Measurements from ENCODE around the gene ITGA5.

ITGA5 gene

DNA sequence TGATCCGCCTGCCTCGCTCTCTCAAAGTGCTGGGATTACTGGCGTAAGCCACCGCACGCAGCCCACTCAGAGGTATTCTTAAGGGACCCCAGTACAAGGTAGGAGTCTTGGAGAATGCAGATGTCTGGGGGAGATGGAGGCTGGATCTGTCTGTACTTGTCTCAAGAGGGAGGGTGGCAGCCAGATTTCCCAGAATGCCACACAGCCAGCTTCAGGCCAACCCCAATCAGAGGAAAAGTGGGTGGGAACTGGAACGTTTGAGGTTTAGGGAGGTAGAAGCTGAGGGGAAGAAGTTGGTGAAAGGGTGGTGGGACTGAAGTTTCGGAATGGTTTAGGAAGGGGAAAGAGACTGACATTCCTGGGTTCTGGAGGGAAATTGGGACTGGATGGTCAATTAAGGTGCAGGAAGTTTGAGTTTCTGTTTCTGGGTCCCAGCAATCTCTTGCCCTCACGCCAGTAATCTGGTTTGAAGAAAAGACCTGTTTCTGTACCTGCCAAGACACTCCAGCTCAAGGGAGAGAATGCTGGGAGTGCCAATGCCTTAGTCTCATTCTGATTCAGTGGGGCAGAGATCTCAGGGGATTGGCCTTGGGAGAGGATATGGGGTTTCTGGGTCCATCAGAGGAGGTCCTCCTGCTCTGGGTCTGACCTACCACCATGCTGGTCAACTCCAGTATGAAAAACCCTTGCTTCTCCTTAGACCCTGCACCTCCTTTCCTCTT is 26.4 kb downstream of the ITGA5 start:
- no peak for TF ChIP-seq LEF1 (IDR thresholded peaks at IDR 0.05; ENCODE audit: borderline replicate concordance)
- no peak for TF ChIP-seq HDGF (IDR thresholded peaks at IDR 0.05; ENCODE audit: borderline replicate concordance)
- no peak for TF ChIP-seq SUZ12 (IDR thresholded peaks at IDR 0.05)
- TF ChIP-seq L3MBTL2 (conservative IDR thresholded peaks at IDR 0.05) = no peak
- no peak for TF ChIP-seq ELF4 (IDR thresholded peaks at IDR 0.05)
- TF ChIP-seq FOXA1 (IDR thresholded peaks at IDR 0.05) = no peak
- TF ChIP-seq TARDBP (IDR thresholded peaks at IDR 0.05) = no peak
- no peak for TF ChIP-seq FOXK2 (IDR thresholded peaks at IDR 0.05)
- no peak for TF ChIP-seq FOXM1 (IDR thresholded peaks at IDR 0.05; ENCODE audit: borderline replicate concordance)
- no peak for TF ChIP-seq SP1 (IDR thresholded peaks at IDR 0.05)
- no peak for TF ChIP-seq NFRKB (IDR thresholded peaks at IDR 0.05)
- no peak for TF ChIP-seq ARNT (IDR thresholded peaks at IDR 0.05)
- TF ChIP-seq CTBP1 (IDR thresholded peaks at IDR 0.05; ENCODE audit: borderline replicate concordance) = no peak
- no peak for TF ChIP-seq BHLHE40 (IDR thresholded peaks at IDR 0.05; ENCODE audit: borderline replicate concordance)
- no peak for DNase-seq (ENCODE audit: extremely low spot score)
- POLR2A ChIA-PET = interaction anchor here (0.8 kb wide), 1 partner anchor 112 kb away, joined by 5 read pairs; the partner anchor contains the start of gene HNRNPA1
- CTCF ChIA-PET = interaction anchor here (1.1 to 3.1 kb wide), 7 partner anchors 11 to 55 kb away, joined by 3 to 14 read pairs (median 4); no protein-coding TSS in a partner anchor

DNA sequence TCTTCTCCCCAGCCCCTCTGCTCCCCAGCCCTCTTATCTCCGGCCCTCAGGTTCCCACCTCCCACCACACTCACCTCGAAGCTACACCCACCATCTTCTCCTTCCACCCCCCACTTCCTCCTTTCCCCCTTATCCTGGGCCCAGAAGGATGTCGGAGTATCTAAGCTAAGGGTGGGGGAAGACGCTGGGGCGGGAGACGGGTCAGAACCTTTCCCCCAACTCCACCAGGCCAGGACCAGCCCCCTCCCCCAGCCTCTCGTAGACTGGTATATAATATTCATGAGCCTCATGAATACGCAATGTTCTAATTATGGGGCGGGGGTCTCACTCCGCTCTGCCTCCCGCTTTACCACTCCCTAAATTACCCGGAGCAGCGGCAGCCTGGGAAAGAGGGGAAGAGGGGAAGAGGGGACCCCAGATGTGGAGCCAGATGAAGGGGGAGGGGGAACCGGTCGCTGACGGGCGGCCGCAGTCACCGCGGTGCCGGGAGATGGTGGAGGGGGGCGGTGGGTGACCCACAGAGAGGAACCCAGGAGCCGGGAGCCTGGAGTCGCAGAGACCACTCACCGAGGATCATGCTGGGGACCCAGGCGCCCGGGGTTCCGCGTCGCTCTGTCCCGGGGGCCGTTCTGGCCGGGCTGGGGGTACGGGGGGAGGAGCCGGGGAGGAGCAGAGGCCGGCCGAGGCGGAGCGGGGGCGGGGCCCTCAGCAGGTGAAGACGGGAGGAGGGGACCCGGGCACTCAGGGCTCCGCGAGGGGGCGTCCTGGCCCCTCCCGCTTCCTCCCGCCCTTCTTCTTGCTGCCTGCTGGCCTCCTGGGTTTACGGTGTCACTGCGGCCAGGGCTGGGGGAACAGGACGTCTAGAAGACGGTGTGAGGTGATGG is 28.2 kb downstream of the ITGA5 start:
- peak; percentile 74 for DNase-seq (ENCODE audit: extremely low spot score)
- ChIA-PET CTCF (interaction anchor here (1.0 to 3.1 kb wide), 4 partner anchors 9 to 49 kb away, joined by 4 to 14 read pairs (median 10); no protein-coding TSS in a partner anchor), POLR2A (interaction anchor here (1.1 kb wide), 1 partner anchor 10 kb away, joined by 3 read pairs; no protein-coding TSS in a partner anchor)
- TF ChIP-seq CTBP1 (IDR thresholded peaks at IDR 0.05; ENCODE audit: borderline replicate concordance) = no peak
- TF ChIP-seq, protein P1, sequence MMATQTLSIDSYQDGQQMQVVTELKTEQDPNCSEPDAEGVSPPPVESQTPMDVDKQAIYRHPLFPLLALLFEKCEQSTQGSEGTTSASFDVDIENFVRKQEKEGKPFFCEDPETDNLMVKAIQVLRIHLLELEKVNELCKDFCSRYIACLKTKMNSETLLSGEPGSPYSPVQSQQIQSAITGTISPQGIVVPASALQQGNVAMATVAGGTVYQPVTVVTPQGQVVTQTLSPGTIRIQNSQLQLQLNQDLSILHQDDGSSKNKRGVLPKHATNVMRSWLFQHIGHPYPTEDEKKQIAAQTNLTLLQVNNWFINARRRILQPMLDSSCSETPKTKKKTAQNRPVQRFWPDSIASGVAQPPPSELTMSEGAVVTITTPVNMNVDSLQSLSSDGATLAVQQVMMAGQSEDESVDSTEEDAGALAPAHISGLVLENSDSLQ (IDR thresholded peaks at IDR 0.05) = peak; percentile 10; the same call in 1 of the 2 replicates

DNA sequence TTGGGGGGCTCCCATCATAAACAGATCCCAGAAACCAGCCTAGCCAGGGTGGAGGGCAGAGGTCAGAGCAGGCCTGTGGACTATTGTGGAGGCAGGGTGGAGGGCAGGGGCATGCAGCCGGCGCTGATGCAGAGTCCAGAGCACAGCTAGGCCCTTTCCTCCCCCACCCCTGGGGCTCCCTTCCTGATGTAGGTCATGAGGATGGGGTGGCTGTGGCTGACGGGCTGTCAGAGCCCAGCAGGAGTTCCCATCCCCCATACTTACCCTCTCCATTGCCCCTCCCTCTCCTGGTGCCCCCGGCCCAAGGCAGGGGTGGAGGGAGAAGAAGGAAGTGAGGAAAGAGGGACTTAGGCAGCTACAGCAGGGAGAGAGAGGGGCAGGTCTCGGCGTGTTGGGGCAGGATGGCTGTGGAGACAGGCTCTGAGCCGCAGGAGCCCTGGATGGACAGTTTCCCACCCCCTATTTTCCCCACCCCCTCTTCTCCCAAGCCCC is 28.8 kb downstream of the ITGA5 start:
- POLR2A ChIA-PET = interaction anchor here (1.1 kb wide), 1 partner anchor 10 kb away, joined by 3 read pairs; no protein-coding TSS in a partner anchor
- no peak for DNase-seq (ENCODE audit: extremely low spot score)
- TF ChIP-seq FOXM1 (IDR thresholded peaks at IDR 0.05; ENCODE audit: borderline replicate concordance) (no peak), TARDBP (IDR thresholded peaks at IDR 0.05) (no peak), LEF1 (IDR thresholded peaks at IDR 0.05; ENCODE audit: borderline replicate concordance) (no peak), FOXA1 (IDR thresholded peaks at IDR 0.05) (no peak), ZNF384 (IDR thresholded peaks at IDR 0.05) (no peak), NFRKB (IDR thresholded peaks at IDR 0.05) (no peak), ARNT (IDR thresholded peaks at IDR 0.05) (no peak), SP1 (IDR thresholded peaks at IDR 0.05) (no peak), ELF4 (IDR thresholded peaks at IDR 0.05) (no peak), BHLHE40 (IDR thresholded peaks at IDR 0.05; ENCODE audit: borderline replicate concordance) (no peak), SUZ12 (IDR thresholded peaks at IDR 0.05) (no peak), FOXK2 (IDR thresholded peaks at IDR 0.05) (no peak), CTBP1 (IDR thresholded peaks at IDR 0.05; ENCODE audit: borderline replicate concordance) (no peak)
- TF ChIP-seq, protein P1 (IDR thresholded peaks at IDR 0.05) = no peak
- CTCF ChIA-PET = interaction anchor here (1.0 to 3.1 kb wide), 2 partner anchors 9 to 11 kb away, joined by 6 to 14 read pairs; no protein-coding TSS in a partner anchor

DNA sequence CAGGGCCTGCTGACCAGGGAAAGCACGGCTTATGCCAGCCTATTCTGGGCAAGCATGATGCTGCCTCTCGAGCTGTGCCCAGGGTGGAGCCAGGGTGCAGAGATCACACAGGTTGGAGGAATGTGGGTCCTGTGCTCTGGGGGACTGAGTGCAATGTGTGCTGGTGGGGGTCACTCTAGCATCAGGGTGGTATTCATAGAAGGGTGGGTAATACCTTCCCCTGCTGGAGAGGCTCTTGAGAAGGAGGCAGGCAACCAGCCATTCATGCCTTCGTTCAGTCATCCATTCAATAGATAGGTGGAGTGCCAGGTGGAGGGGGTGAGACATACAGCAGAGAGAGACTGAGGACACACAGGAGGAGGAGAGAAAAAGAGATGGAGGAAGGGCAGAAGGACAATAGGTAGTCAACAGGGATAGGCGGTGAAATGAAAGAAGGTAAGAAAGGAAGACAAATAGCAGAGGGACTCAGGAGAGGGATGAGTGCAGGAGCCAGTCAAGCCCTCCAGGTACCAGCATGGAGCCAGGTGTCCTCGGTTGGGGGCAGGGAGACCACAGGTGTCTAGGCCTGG is 29.4 kb downstream of the ITGA5 start:
- DNase-seq (ENCODE audit: extremely low spot score) = no peak
- CTCF ChIA-PET = interaction anchor here (1.0 to 3.1 kb wide), 2 partner anchors 10 kb away, joined by 6 to 14 read pairs; no protein-coding TSS in a partner anchor
- POLR2A ChIA-PET = no interaction called here
- TF ChIP-seq, protein P1 (IDR thresholded peaks at IDR 0.05) = no peak
- TF ChIP-seq SUZ12 (IDR thresholded peaks at IDR 0.05) (no peak), SP1 (IDR thresholded peaks at IDR 0.05) (no peak), ZNF384 (IDR thresholded peaks at IDR 0.05) (no peak), ARNT (IDR thresholded peaks at IDR 0.05) (no peak), TARDBP (IDR thresholded peaks at IDR 0.05) (no peak), FOXK2 (IDR thresholded peaks at IDR 0.05) (no peak), LEF1 (IDR thresholded peaks at IDR 0.05; ENCODE audit: borderline replicate concordance) (no peak), NFRKB (IDR thresholded peaks at IDR 0.05) (no peak), ELF4 (IDR thresholded peaks at IDR 0.05) (no peak), CTBP1 (IDR thresholded peaks at IDR 0.05; ENCODE audit: borderline replicate concordance) (no peak), HDGF (IDR thresholded peaks at IDR 0.05; ENCODE audit: borderline replicate concordance) (no peak), FOXA1 (IDR thresholded peaks at IDR 0.05) (no peak)

DNA sequence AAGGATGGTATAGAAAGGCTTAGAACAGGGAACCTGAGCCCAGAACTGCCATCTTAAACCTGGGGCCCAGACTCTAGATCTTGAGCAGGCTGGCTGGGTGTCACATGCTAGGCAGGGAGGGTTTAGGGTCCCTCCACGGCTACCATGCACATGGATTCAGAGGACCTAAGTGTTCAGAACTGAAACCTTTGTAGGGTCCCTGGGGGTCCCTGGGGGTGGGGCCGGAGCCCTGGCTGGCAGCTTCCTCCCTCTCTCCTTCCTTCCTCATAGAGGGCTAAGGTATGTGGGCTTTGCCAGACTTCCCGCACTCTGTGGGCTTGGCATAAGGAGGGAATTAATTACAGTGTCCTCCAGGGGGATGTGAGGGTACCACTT is 29.9 kb downstream of the ITGA5 start:
- ChIA-PET POLR2A (no interaction called here), CTCF (no interaction called here)
- no peak for TF ChIP-seq BHLHE40 (IDR thresholded peaks at IDR 0.05; ENCODE audit: borderline replicate concordance)
- no peak for TF ChIP-seq ARNT (IDR thresholded peaks at IDR 0.05)
- no peak for TF ChIP-seq FOXM1 (IDR thresholded peaks at IDR 0.05; ENCODE audit: borderline replicate concordance)
- DNase-seq (ENCODE audit: extremely low spot score) = no peak

Measured in HEK293T (cell line).